Natural killer cell (primary cell): ENCODE data around the gene HIF1A. TPM values are rescaled to one million over a fixed set of nuclear protein-coding genes. Genes with fewer than 3 reads are reported as not detected.
A peak's percentile ranks its signal among the peaks of the same experiment; 100 is the strongest.

ENCODE experiments used
- ATAC-seq, 3 donors: fragments of 150-1000 bp in 2 of 3; fragments of 200-7000 bp in 1 of 3; cut with Tn5 transposase; 1 replicate in 1 of 3; 2 replicates in 2 of 3; pipeline ENCODE4 v1.10.0; 2021; ENCODE audit warnings: mild to moderate bottlenecking in 2 of 3, moderate library complexity in 2 of 3
- DNase-seq, 2 donors: peaks; one replicate each; pipeline versions ENCODE4 v3.0.0 to v3.0.0-alpha.2; 2013 to 2021; ENCODE audit warnings: mixed read lengths in 1 of 2
- H3K27ac ChIP-seq: one replicate; pipeline ENCODE4 v1.5.1; 2013; ENCODE audit warnings: mild to moderate bottlenecking, low read length
- H3K27me3 ChIP-seq: one replicate; pipeline ENCODE4 v1.6.1; 2013; ENCODE audit warnings: low read length; ENCODE audit not compliant: control insufficient read depth, insufficient read depth
- H3K36me3 ChIP-seq: one replicate; pipeline ENCODE4 v1.6.1; 2013; ENCODE audit warnings: low read length; ENCODE audit not compliant: control insufficient read depth, insufficient read depth
- H3K4me1 ChIP-seq: one replicate; pipeline ENCODE4 v1.6.1; 2013; ENCODE audit warnings: low read length; ENCODE audit not compliant: control insufficient read depth, insufficient read depth
- H3K4me3 ChIP-seq: one replicate; pipeline ENCODE4 v1.5.1; 2013; ENCODE audit warnings: low read length
- H3K9me3 ChIP-seq: one replicate; pipeline ENCODE4 v1.6.1; 2013; ENCODE audit warnings: low read length; ENCODE audit not compliant: control insufficient read depth, insufficient read depth
- H3K27ac Mint-ChIP-seq, 2 donors: one replicate each; pipeline ENCODE4 v1.8.0; 2022; ENCODE audit warnings: mild to moderate bottlenecking in 2 of 2, mixed read lengths in 2 of 2, moderate library complexity in 1 of 2
- H3K27me3 Mint-ChIP-seq, 2 donors: one replicate each; pipeline ENCODE4 v1.8.0; 2022; ENCODE audit warnings: low read depth in 2 of 2, mixed read lengths in 2 of 2
- H3K36me3 Mint-ChIP-seq: one replicate; pipeline ENCODE4 v1.8.0; 2022; ENCODE audit warnings: mixed read lengths
- H3K4me1 Mint-ChIP-seq, 2 donors: one replicate each; pipeline ENCODE4 v1.8.0; 2022; ENCODE audit warnings: mixed read lengths in 2 of 2
- H3K4me3 Mint-ChIP-seq: one replicate; pipeline ENCODE4 v1.8.0; 2022; ENCODE audit warnings: mild to moderate bottlenecking, moderate library complexity, mixed read lengths
- H3K9me3 Mint-ChIP-seq, 2 donors: one replicate each; pipeline ENCODE4 v1.8.0; 2022; ENCODE audit warnings: mixed read lengths in 2 of 2
- CTCF ChIP-seq: fragments of 200-600 bp; IDR thresholded peaks from one replicate; pipeline ENCODE4 v1.8.0; 2022; ENCODE audit warnings: antibody characterized with exemption
- WGBS: methylation state at CpG from one replicate; pipeline ENCODE4 v1.1.7; 2013; ENCODE audit warnings: missing lambda C conversion rate; ENCODE audit not compliant: insufficient coverage; 5-methylcytosine and 5-hydroxymethylcytosine counted together
- intact Hi-C: fragments of 100-400 bp; cut with micrococcal nuclease; formaldehyde crosslinking; loops from one replicate; pipeline ENCODE4 v1.14.2; 2022
- total RNA-seq, 4 donors: library from RNA; stranded (reverse); fragments of 120-200 nt in 1 of 4; gene quantifications; one replicate each; pipeline versions ENCODE4 v1.2.3 to v1.2.4, GENCODE V29; 2013 to 2022

The HIF1A gene
- total RNA-seq, 3 donors from 2014 or later (not counting 1 experiment from before 2014, with no cell fraction given), result 174 to 184 (median 177) TPM

DNA sequence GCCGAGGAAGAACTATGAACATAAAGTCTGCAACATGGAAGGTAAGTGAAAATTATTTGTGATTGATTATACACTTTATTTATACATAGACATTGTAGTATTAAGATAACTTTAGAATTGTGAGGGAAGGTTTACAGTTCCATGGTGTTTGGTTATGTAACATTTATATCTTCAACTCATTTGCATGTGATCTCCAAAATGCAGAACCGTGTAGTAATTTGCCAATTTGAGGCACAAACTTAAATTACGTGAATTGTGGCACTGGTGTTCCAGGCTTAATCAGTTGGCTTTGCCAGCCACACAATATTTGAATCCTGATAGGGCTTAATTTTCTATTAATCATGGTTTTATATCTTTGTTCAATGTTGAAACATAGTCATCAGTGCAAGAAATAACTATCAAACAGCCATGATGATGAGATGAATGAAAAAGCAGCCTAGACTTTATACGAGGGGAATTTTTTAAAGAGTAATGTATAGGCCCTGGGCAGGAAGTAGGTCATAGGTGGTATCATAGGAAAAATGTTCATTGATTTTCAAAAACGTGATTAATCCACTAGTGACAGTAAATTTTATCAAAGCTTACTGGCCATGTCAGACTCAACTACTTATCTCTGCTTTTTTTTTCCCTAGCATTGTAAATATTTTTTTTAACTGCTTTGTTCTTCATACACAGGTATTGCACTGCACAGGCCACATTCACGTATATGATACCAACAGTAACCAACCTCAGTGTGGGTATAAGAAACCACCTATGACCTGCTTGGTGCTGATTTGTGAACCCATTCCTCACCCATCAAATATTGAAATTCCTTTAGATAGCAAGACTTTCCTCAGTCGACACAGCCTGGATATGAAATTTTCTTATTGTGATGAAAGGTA lies 31.7 kb downstream of the HIF1A start:
- intact Hi-C loops, result loop anchor here (5.0 kb wide), 1 partner anchor 430 kb away; no protein-coding TSS in a partner anchor
- TF ChIP-seq CTCF, result no peak
- no peak for ATAC-seq
- peaks cover 20% of the 10 kb centered on the region for H3K36me3 Mint-ChIP-seq
- H3K27me3 Mint-ChIP-seq, result no peaks in the 10 kb centered on the region
- peaks cover 16% of the 10 kb centered on the region in 2 donors for H3K4me1 Mint-ChIP-seq
- Histone ChIP-seq H3K27me3 (no peaks in the 10 kb centered on the region), H3K27ac (no peak overlapping the region), H3K9me3 (no peaks in the 10 kb centered on the region), H3K36me3 (peaks cover 75% of the 10 kb centered on the region), H3K4me3 (no peak overlapping the region), H3K4me1 (no peaks in the 10 kb centered on the region)
- 75% methylated on average over 5 of the region's 7 CpGs for WGBS
- H3K27ac Mint-ChIP-seq, result peak overlapping the region in 1 of 2 donors; percentile 10
- no peaks in the 10 kb centered on the region for H3K9me3 Mint-ChIP-seq
- no peak overlapping the region for H3K4me3 Mint-ChIP-seq
- DNase-seq, result no peak

DNA sequence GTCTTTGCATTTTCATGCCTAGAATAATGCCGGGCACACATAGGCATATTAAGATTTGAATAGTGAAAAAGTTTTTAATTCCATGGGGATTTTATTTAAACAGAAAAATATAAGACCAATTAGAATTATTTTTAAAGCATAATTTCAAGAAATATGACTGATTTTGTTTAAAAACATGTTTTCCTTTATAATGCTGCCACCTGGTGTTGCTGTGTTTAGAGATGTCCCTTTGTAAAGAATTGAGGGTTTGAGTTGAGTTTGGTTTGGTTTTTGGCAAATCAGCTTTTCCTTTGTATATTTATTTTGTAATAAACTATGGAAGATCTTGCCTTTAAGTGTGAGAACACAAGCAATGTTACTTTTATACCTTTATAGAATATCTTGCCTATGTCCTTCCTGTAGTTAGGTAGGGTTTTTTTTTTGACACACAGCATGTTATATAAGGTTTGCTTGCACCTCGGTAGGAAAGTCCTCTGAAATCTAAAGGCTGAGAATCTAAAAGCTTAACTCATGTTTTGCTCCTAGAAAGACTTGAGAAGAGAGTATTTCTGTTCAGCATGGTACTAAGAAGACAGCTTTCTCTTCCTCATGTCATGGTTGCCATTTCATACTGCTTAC lies 35.6 kb downstream of the HIF1A start:
- Mint-ChIP-seq H3K9me3 (no peaks in the 10 kb centered on the region), H3K4me3 (no peak overlapping the region), H3K27ac (peak overlapping the region; percentile 17 to 42), H3K4me1 (peaks cover 5 to 11% of the 10 kb centered on the region in 2 donors), H3K27me3 (no peaks in the 10 kb centered on the region), H3K36me3 (peaks cover 19% of the 10 kb centered on the region)
- H3K9me3 ChIP-seq, result no peaks in the 10 kb centered on the region
- H3K27me3 ChIP-seq, result no peaks in the 10 kb centered on the region
- no peak for ATAC-seq
- H3K4me1 ChIP-seq, result no peaks in the 10 kb centered on the region
- H3K4me3 ChIP-seq, result no peak overlapping the region
- TF ChIP-seq CTCF, result peak; percentile 65
- 80% methylated on average over 1 of the region's 2 CpGs for WGBS
- intact Hi-C loops, result loop anchor here (1.0 to 10.0 kb wide), 2 partner anchors 104 to 270 kb away; no protein-coding TSS in a partner anchor
- peak in 1 of 2 donors; percentile 65 for DNase-seq
- H3K36me3 ChIP-seq, result peaks cover 88% of the 10 kb centered on the region
- no peak overlapping the region for H3K27ac ChIP-seq

DNA sequence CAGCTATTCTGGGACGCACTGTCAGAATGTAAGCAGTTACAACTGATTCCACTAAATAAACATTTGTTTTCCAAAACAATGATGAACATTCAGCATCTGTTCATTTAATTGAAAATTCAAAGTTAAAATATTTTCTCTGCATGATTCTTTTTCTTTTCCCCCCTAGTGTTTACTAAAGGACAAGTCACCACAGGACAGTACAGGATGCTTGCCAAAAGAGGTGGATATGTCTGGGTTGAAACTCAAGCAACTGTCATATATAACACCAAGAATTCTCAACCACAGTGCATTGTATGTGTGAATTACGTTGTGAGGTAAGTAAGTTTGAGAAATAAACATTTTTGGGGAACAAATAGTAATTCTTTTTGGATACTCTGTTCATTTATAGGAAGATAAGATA lies 38.7 kb downstream of the HIF1A start:
- H3K9me3 ChIP-seq, result no peaks in the 10 kb centered on the region
- intact Hi-C loops, result loop anchor here (10.0 kb wide), 1 partner anchor 101 kb away; no protein-coding TSS in a partner anchor
- H3K4me1 ChIP-seq, result no peaks in the 10 kb centered on the region
- DNase-seq, result no peak
- Mint-ChIP-seq H3K36me3 (peaks cover 27% of the 10 kb centered on the region), H3K4me3 (no peak overlapping the region), H3K4me1 (peaks cover 5 to 11% of the 10 kb centered on the region in 2 donors), H3K9me3 (no peaks in the 10 kb centered on the region), H3K27ac (peak overlapping the region in 1 of 2 donors; percentile 35), H3K27me3 (no peaks in the 10 kb centered on the region)
- no peaks in the 10 kb centered on the region for H3K27me3 ChIP-seq
- no peak for TF ChIP-seq CTCF
- no peak overlapping the region for H3K27ac ChIP-seq
- H3K36me3 ChIP-seq, result peaks cover 84% of the 10 kb centered on the region
- ATAC-seq, result peak in 2 of 3 donors; percentile 68 to 75
- WGBS, result 100% methylated on average over 1 of the region's 2 CpGs
- no peak overlapping the region for H3K4me3 ChIP-seq
